Liver (tissue), 9 donors: ENCODE results near the gene TNS3. TPM values are rescaled to one million over a fixed set of nuclear protein-coding genes. Genes with fewer than 3 reads are reported as not detected.

ENCODE experiments used
- DNase-seq: peaks from one replicate; pipeline ENCODE4 v3.0.0-alpha.2; 2017; ENCODE audit warnings: low spot score
- H3K27ac ChIP-seq, 2 donors: one replicate each; pipeline ENCODE4 v1.7.0; 2013; ENCODE audit warnings: inconsistent platforms in 2 of 2, low read length in 2 of 2, control low read depth in 1 of 2, low read depth in 1 of 2, mild to moderate bottlenecking in 1 of 2
- H3K27me3 ChIP-seq, 4 donors: one replicate each; pipeline versions ENCODE4 v1.6.1 to v1.7.0; 2013; ENCODE audit warnings: low read length in 3 of 4, inconsistent platforms in 1 of 4, mild to moderate bottlenecking in 1 of 4, moderate library complexity in 1 of 4; ENCODE audit not compliant: control insufficient read depth in 4 of 4, insufficient read depth in 4 of 4
- H3K36me3 ChIP-seq, 4 donors: one replicate each; pipeline versions ENCODE4 v1.6.1 to v1.7.0; 2013; ENCODE audit warnings: low read length in 3 of 4, mild to moderate bottlenecking in 3 of 4, low read depth in 1 of 4, moderate library complexity in 1 of 4; ENCODE audit not compliant: control insufficient read depth in 4 of 4, insufficient read depth in 3 of 4
- H3K4me1 ChIP-seq, 4 donors: one replicate each; pipeline versions ENCODE4 v1.6.1 to v1.7.0; 2013; ENCODE audit warnings: low read length in 3 of 4, mild to moderate bottlenecking in 3 of 4, moderate library complexity in 1 of 4; ENCODE audit not compliant: control insufficient read depth in 4 of 4, insufficient read depth in 4 of 4
- H3K4me3 ChIP-seq, 3 donors: one replicate each; pipeline versions ENCODE4 v1.6.1 to v1.7.0; 2013; ENCODE audit warnings: low read length in 3 of 3, control low read depth in 1 of 3, low read depth in 1 of 3, mild to moderate bottlenecking in 1 of 3
- H3K9ac ChIP-seq, 2 donors: one replicate each; pipeline ENCODE4 v1.7.0; 2013; ENCODE audit warnings: low read length in 2 of 2, mild to moderate bottlenecking in 2 of 2, moderate library complexity in 2 of 2, control low read depth in 1 of 2, low read depth in 1 of 2
- H3K9me3 ChIP-seq, 4 donors: one replicate each; pipeline versions ENCODE4 v1.6.1 to v1.7.0; 2013; ENCODE audit warnings: low read length in 3 of 4; ENCODE audit not compliant: control insufficient read depth in 4 of 4
- CTCF ChIP-seq: fragments of 150-350 bp; IDR thresholded peaks from 2 replicates; pipeline ENCODE4 v1.5.1; 2017; ENCODE audit warnings: improper control_type of control experiment, low read depth, low read length; ENCODE audit not compliant: missing input control
- EGR1 ChIP-seq, 2 donors: IDR thresholded peaks; 2 replicates each; pipeline ENCODE4 v1.6.1; 2016 to 2018; ENCODE audit warnings: antibody characterized with exemption in 2 of 2, low read depth in 2 of 2
- FOXA1 ChIP-seq: IDR thresholded peaks from 2 replicates; pipeline ENCODE4 v1.6.1; 2016; ENCODE audit warnings: antibody characterized with exemption
- FOXA2 ChIP-seq: IDR thresholded peaks from 2 replicates; pipeline ENCODE4 v1.6.1; 2016; ENCODE audit warnings: antibody characterized with exemption
- GABPA ChIP-seq, 2 donors: IDR thresholded peaks in 1 of 2; conservative IDR thresholded peaks in 1 of 2; 2 replicates each; pipeline ENCODE4 v1.6.1; 2016; ENCODE audit warnings: antibody characterized with exemption in 2 of 2, mild to moderate bottlenecking in 1 of 2, moderate library complexity in 1 of 2
- HNF4A ChIP-seq, 2 donors: conservative IDR thresholded peaks; 2 replicates each; pipeline ENCODE4 v1.6.1; 2016; ENCODE audit warnings: antibody characterized with exemption in 2 of 2, mild to moderate bottlenecking in 2 of 2
- HNF4G ChIP-seq: IDR thresholded peaks from 2 replicates; pipeline ENCODE4 v1.6.1; 2016; ENCODE audit warnings: antibody characterized with exemption
- JUND ChIP-seq, 2 donors: IDR thresholded peaks; 2 replicates each; pipeline ENCODE4 v1.6.1; 2016; ENCODE audit warnings: antibody characterized with exemption in 2 of 2
- NR2F2 ChIP-seq: IDR thresholded peaks from 2 replicates; pipeline ENCODE4 v1.6.1; 2016; ENCODE audit warnings: antibody characterized with exemption
- RAD21 ChIP-seq, 2 donors: IDR thresholded peaks; 2 replicates each; pipeline ENCODE4 v1.6.1; 2016; ENCODE audit warnings: antibody characterized with exemption in 2 of 2, mild to moderate bottlenecking in 2 of 2
- RXRA ChIP-seq, 2 donors: IDR thresholded peaks; 2 replicates each; pipeline ENCODE4 v1.6.1; 2017 to 2018; ENCODE audit warnings: antibody characterized with exemption in 2 of 2, mild to moderate bottlenecking in 1 of 2
- SP1 ChIP-seq: IDR thresholded peaks from 2 replicates; pipeline ENCODE4 v1.6.1; 2018; ENCODE audit warnings: antibody characterized with exemption, mild to moderate bottlenecking
- TAF1 ChIP-seq: conservative IDR thresholded peaks from 2 replicates; pipeline ENCODE4 v1.6.1; 2016; ENCODE audit warnings: antibody characterized with exemption, mild to moderate bottlenecking
- YY1 ChIP-seq: IDR thresholded peaks from 2 replicates; pipeline ENCODE4 v1.6.1; 2016; ENCODE audit warnings: antibody characterized with exemption, mild to moderate bottlenecking
- WGBS: extraction: QIAGEN DNeasy Blood & Tissue Kit; methylation state at CpG from one replicate; pipeline ENCODE4 v1.1.7; 2013; 5-methylcytosine and 5-hydroxymethylcytosine counted together
- polyA plus RNA-seq, 2 donors: library from polyadenylated mRNA; stranded (reverse) in 1 of 2; unstranded in 1 of 2; fragments of 200-250 nt in 1 of 2; fragments of >200 nt in 1 of 2; fragmentation: Nextera tagmentation in 1 of 2; extraction: Ambion mirVana in 1 of 2; gene quantifications; one replicate each; pipeline versions ENCODE4 v1.2.1 to v1.2.3, GENCODE V29; 2013 to 2015
- total RNA-seq, 2 donors: library from RNA; depleted of rRNA; stranded (reverse); fragments of >200 nt; gene quantifications; one replicate each; pipeline ENCODE4 v1.2.3, GENCODE V29; 2014
- TF ChIP-seq, protein P1 (sequence below): IDR thresholded peaks from 2 replicates; pipeline ENCODE4 v1.6.1; 2016; ENCODE audit warnings: antibody characterized with exemption
- TF ChIP-seq, protein P2 (sequence below): IDR thresholded peaks from 2 replicates; pipeline ENCODE4 v1.6.1; 2016; ENCODE audit warnings: antibody characterized with exemption, mild to moderate bottlenecking
- TF ChIP-seq, protein P3 (sequence below): IDR thresholded peaks from 2 replicates; pipeline ENCODE4 v1.6.1; 2016; ENCODE audit warnings: antibody characterized with exemption
- donor health status: healthy.
- donor health status: healthy.
- donor health status: healthy.
- donor health status: healthy.
- donor health status: healthy.

Gene TNS3
- total and polyA plus RNA-seq, 4 donors = 16.8 to 100 (median 29.5) TPM

- TF ChIP-seq, protein P1, sequence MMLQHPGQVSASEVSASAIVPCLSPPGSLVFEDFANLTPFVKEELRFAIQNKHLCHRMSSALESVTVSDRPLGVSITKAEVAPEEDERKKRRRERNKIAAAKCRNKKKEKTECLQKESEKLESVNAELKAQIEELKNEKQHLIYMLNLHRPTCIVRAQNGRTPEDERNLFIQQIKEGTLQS = no peak
- TF ChIP-seq GABPA (IDR thresholded peaks at IDR 0.05 in 1 of 2, conservative IDR thresholded peaks at IDR 0.05 in 1 of 2) (no peak), EGR1 (IDR thresholded peaks at IDR 0.05; ENCODE audit: low read depth in 2 of 2) (no peak), RAD21 (IDR thresholded peaks at IDR 0.05) (no peak)
- Histone ChIP-seq H3K4me1 (no peaks in the 10 kb centered on the region), H3K4me3 (no peak overlapping the region), H3K27ac (no peak overlapping the region), H3K9ac (no peak overlapping the region), H3K36me3 (peaks cover 14 to 54% (median 33%) of the 10 kb centered on the region in 4 donors), H3K9me3 (no peaks in the 10 kb centered on the region), H3K27me3 (no peaks in the 10 kb centered on the region)
- 95% methylated on average over 5 of the region's 5 CpGs for WGBS
- DNase-seq = peak; percentile 64
Measured at GRCh38 chr7:47342296-47343060, 239.4 kb downstream of the TNS3 start.

GRCh38 chr7:47340517-47340916 is 241.4 kb downstream of the TNS3 start:
- no peak for TF ChIP-seq CTCF
- Histone ChIP-seq H3K4me3 (no peak overlapping the region), H3K9me3 (no peaks in the 10 kb centered on the region), H3K27ac (no peak overlapping the region), H3K36me3 (peaks cover 12 to 54% (median 36%) of the 10 kb centered on the region in 4 donors), H3K9ac (no peak overlapping the region), H3K4me1 (no peaks in the 10 kb centered on the region), H3K27me3 (no peaks in the 10 kb centered on the region)
- DNase-seq = no peak
- 89% methylated on average over 3 of the region's 3 CpGs for WGBS

DNA sequence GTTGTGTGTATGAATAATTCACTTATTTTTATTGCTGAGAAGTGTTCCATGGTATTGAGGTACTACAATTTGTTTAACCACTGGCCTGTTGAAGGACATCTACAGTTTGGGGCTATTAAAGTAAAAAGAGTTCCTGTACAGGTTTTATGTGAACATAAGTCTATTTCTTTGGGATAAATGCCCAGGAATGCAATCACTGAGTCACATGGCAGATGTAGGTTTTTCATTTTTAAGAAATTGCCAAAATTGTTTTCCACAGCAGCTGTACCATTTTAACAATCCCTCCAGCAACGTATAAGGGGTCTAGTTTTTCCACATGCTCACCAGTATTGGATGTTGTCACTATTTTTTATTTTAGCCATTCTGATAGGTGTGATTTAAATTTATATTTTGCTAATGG is 243.9 kb downstream of the TNS3 start:
- 93% methylated on average over 1 of the region's 1 CpG for WGBS
- Histone ChIP-seq H3K36me3 (peaks cover 3 to 46% (median 28%) of the 10 kb centered on the region in 4 donors), H3K27me3 (no peaks in the 10 kb centered on the region), H3K27ac (no peak overlapping the region), H3K9ac (no peak overlapping the region), H3K4me1 (no peaks in the 10 kb centered on the region), H3K9me3 (no peaks in the 10 kb centered on the region), H3K4me3 (no peak overlapping the region)
- no peak for DNase-seq
- TF ChIP-seq YY1 = no peak
- no peak for TF ChIP-seq HNF4G
- no peak for TF ChIP-seq HNF4A (conservative IDR thresholded peaks at IDR 0.05)
- no peak for TF ChIP-seq FOXA2
- no peak for TF ChIP-seq JUND (IDR thresholded peaks at IDR 0.05)
- no peak for TF ChIP-seq SP1
- no peak for TF ChIP-seq RAD21 (IDR thresholded peaks at IDR 0.05)
- TF ChIP-seq, protein P2, sequence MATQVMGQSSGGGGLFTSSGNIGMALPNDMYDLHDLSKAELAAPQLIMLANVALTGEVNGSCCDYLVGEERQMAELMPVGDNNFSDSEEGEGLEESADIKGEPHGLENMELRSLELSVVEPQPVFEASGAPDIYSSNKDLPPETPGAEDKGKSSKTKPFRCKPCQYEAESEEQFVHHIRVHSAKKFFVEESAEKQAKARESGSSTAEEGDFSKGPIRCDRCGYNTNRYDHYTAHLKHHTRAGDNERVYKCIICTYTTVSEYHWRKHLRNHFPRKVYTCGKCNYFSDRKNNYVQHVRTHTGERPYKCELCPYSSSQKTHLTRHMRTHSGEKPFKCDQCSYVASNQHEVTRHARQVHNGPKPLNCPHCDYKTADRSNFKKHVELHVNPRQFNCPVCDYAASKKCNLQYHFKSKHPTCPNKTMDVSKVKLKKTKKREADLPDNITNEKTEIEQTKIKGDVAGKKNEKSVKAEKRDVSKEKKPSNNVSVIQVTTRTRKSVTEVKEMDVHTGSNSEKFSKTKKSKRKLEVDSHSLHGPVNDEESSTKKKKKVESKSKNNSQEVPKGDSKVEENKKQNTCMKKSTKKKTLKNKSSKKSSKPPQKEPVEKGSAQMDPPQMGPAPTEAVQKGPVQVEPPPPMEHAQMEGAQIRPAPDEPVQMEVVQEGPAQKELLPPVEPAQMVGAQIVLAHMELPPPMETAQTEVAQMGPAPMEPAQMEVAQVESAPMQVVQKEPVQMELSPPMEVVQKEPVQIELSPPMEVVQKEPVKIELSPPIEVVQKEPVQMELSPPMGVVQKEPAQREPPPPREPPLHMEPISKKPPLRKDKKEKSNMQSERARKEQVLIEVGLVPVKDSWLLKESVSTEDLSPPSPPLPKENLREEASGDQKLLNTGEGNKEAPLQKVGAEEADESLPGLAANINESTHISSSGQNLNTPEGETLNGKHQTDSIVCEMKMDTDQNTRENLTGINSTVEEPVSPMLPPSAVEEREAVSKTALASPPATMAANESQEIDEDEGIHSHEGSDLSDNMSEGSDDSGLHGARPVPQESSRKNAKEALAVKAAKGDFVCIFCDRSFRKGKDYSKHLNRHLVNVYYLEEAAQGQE = no peak
- TF ChIP-seq NR2F2 = no peak
- TF ChIP-seq GABPA (IDR thresholded peaks at IDR 0.05 in 1 of 2, conservative IDR thresholded peaks at IDR 0.05 in 1 of 2) = no peak
- TF ChIP-seq, protein P1 = no peak
- TF ChIP-seq RXRA (IDR thresholded peaks at IDR 0.05) = no peak
- no peak for TF ChIP-seq FOXA1
- TF ChIP-seq TAF1 = no peak
- TF ChIP-seq CTCF = no peak
- TF ChIP-seq, protein P3, sequence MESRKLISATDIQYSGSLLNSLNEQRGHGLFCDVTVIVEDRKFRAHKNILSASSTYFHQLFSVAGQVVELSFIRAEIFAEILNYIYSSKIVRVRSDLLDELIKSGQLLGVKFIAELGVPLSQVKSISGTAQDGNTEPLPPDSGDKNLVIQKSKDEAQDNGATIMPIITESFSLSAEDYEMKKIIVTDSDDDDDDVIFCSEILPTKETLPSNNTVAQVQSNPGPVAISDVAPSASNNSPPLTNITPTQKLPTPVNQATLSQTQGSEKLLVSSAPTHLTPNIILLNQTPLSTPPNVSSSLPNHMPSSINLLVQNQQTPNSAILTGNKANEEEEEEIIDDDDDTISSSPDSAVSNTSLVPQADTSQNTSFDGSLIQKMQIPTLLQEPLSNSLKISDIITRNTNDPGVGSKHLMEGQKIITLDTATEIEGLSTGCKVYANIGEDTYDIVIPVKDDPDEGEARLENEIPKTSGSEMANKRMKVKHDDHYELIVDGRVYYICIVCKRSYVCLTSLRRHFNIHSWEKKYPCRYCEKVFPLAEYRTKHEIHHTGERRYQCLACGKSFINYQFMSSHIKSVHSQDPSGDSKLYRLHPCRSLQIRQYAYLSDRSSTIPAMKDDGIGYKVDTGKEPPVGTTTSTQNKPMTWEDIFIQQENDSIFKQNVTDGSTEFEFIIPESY = no peak
- TF ChIP-seq EGR1 (IDR thresholded peaks at IDR 0.05; ENCODE audit: low read depth in 2 of 2) = no peak
